Activated T-helper 17 cell treated with anti-CD3 and anti-CD28 coated beads, Interleukin-2, amount 50 U/mL, for 72 hours (primary cell): ENCODE data around the gene GREM1. TPM values are rescaled to one million over a fixed set of nuclear protein-coding genes. Genes with fewer than 3 reads are reported as not detected.

ENCODE experiments used
- ATAC-seq: fragments of 150-1000 bp; cut with Tn5 transposase; replicated peaks from 2 replicates; pipeline ENCODE4 v1.10.0; 2021; ENCODE audit warnings: mild to moderate bottlenecking, moderate library complexity
- H3K27ac Mint-ChIP-seq: one replicate; pipeline ENCODE4 v1.8.0; 2022; ENCODE audit warnings: mixed read lengths
- H3K27me3 Mint-ChIP-seq: one replicate; pipeline ENCODE4 v1.8.0; 2022; ENCODE audit warnings: mixed read lengths
- H3K36me3 Mint-ChIP-seq: one replicate; pipeline ENCODE4 v1.8.0; 2022; ENCODE audit warnings: low read depth, mild to moderate bottlenecking, mixed read lengths
- H3K4me1 Mint-ChIP-seq: one replicate; pipeline ENCODE4 v1.8.0; 2022; ENCODE audit warnings: mixed read lengths
- H3K4me3 Mint-ChIP-seq: one replicate; pipeline ENCODE4 v1.8.0; 2022; ENCODE audit warnings: mild to moderate bottlenecking, mixed read lengths
- H3K9me3 Mint-ChIP-seq: one replicate; pipeline ENCODE4 v1.8.0; 2022; ENCODE audit warnings: mixed read lengths
- total RNA-seq, 2 donors: library from RNA; stranded (reverse); gene quantifications; one replicate each; pipeline ENCODE4 v1.2.3, GENCODE V29; 2022

The GREM1 gene
- total RNA-seq, 2 donors from 2014 or later = not detected

GRCh38 chr15:32709295-32710033, 8.3 kb upstream of the GREM1 start:
- Mint-ChIP-seq H3K27ac (no peak overlapping the region), H3K27me3 (peaks cover 30% of the 10 kb centered on the region), H3K36me3 (no peaks in the 10 kb centered on the region), H3K4me3 (no peak overlapping the region), H3K9me3 (no peaks in the 10 kb centered on the region), H3K4me1 (no peaks in the 10 kb centered on the region)
- no peak for ATAC-seq

DNA sequence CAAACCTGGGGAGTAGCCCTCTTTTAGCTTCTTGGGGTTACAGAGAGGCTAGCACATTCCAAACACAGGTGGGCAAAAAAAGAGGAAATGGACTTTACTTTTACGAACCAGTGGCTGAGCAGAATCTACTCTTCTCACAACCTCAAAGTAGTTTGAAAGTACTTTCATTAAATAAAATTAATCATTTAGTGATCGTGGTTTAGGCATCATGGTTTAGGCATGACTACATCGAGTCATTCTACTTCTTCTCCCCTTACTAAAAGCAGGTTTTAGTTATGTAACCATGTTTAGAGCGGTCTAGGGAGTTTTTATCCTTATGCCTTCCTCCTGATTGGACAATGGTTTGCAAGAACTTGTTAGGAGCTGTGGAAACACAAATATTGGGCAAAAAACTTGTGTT, 2.5 kb upstream of the GREM1 start:
- no peak overlapping the region for H3K27ac Mint-ChIP-seq
- H3K9me3 Mint-ChIP-seq = no peaks in the 10 kb centered on the region
- no peak for ATAC-seq
- no peaks in the 10 kb centered on the region for H3K36me3 Mint-ChIP-seq
- H3K27me3 Mint-ChIP-seq = peaks cover 47% of the 10 kb centered on the region
- no peaks in the 10 kb centered on the region for H3K4me1 Mint-ChIP-seq
- H3K4me3 Mint-ChIP-seq = no peak overlapping the region

DNA sequence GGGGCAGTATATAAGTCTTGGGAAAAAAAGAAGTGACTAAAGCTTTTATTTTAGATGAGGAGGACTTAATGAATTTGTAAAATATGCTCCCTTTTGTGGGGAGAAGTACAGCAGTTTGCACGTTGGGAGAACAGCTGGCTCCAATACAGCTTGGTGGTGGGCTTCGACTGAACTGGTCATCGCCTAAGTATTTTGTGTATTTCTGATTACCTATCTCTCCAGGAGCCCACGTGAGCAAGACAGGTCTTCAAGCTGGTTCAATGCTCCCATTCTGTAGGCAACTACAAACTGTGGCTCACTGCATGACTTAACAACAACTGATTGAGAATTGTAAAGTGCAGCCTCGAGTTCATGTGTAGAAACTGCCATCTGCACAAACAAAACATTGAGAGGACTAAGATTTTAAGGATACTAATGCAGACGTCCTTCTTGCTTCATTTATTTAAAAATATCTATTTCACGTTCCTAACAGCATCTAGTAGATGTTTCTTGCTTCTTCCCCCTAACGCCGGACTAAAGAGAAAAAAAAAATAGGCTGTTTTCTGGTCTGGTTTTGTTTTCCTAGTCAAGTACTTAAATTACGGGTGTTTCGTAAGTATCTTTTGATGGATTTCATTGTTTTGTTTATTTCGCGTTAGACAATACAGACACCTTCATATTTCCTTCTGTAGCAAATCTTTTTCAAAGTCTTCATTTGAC, 1.4 kb upstream of the GREM1 start:
- H3K4me1 Mint-ChIP-seq = no peaks in the 10 kb centered on the region
- H3K27ac Mint-ChIP-seq = no peak overlapping the region
- no peaks in the 10 kb centered on the region for H3K9me3 Mint-ChIP-seq
- ATAC-seq = no peak
- H3K27me3 Mint-ChIP-seq = peaks cover 52% of the 10 kb centered on the region
- no peaks in the 10 kb centered on the region for H3K36me3 Mint-ChIP-seq
- H3K4me3 Mint-ChIP-seq = peak overlapping the region; percentile 22

GRCh38 chr15:32716915-32717425, 834 bp upstream of the GREM1 start:
- Mint-ChIP-seq H3K9me3 (no peaks in the 10 kb centered on the region), H3K27ac (no peak overlapping the region), H3K27me3 (peaks cover 46% of the 10 kb centered on the region), H3K4me3 (peak overlapping the region; percentile 22), H3K36me3 (no peaks in the 10 kb centered on the region), H3K4me1 (no peaks in the 10 kb centered on the region)
- no peak for ATAC-seq

DNA sequence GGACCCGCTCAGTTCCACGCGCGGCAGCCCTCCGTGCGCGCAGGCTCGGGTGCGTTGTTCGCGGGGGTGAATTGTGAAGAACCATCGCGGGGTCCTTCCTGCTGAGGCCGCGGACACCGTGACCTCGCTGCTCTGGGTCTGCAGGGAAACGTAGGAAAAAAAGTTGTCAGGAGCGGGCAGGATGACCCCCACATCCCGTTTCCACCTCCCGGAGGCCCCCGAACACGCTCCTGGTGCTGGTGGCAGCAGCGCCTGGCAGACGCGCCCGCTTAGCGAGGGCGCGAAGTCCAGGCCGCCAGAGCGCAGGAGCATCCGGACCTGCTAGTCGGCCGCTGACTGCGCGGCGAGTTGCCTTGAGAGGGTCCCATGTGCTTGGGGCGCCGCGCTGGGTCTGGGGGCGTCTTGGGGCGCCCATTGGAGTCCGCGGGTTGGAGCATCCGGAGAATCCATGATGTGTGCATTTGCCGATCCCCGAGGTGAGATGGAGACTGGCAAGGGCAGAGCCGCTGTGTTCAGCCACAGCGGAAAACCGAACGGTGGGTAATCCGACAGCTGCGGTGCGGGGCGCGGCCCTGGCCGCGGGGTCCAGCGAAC, 520 bp downstream of the GREM1 start:
- Mint-ChIP-seq H3K9me3 (no peaks in the 10 kb centered on the region), H3K27me3 (peaks cover 52% of the 10 kb centered on the region), H3K4me1 (no peaks in the 10 kb centered on the region), H3K27ac (no peak overlapping the region), H3K36me3 (no peaks in the 10 kb centered on the region), H3K4me3 (peak overlapping the region; percentile 47)
- no peak for ATAC-seq

- Mint-ChIP-seq H3K4me3 (peak overlapping the region; percentile 47), H3K4me1 (no peaks in the 10 kb centered on the region)
- ATAC-seq = no peak
These were observed 1.3 kb downstream of the GREM1 start for GRCh38 chr15:32718821-32719716.

DNA sequence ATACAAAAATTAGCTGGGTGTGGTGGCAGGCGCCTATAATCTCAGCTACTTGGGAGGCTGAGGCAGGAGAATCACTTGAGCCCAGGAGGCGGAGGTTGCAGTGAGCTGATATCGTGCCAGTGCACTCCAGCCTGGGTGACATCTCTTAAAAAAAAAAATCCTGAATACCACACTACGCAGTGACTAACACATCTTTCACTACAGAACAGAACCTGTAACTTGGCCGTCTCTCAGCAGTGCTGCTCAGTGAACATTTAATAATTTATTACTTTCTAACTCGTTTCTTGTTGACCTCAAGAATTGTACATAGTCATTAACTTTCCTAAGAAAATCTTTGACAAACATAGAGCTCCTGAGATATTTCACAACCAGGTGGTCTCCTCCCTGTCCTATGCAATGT, 3.8 kb downstream of the GREM1 start:
- Mint-ChIP-seq H3K27ac (no peak overlapping the region), H3K36me3 (no peaks in the 10 kb centered on the region), H3K4me1 (no peaks in the 10 kb centered on the region), H3K4me3 (no peak overlapping the region), H3K27me3 (peaks cover 56% of the 10 kb centered on the region), H3K9me3 (peaks cover 4% of the 10 kb centered on the region)
- ATAC-seq = no peak

More at GRCh38 chr15:32718821-32719716, 1.3 kb downstream of the GREM1 start:
- H3K9me3 Mint-ChIP-seq = no peaks in the 10 kb centered on the region
- peaks cover 53% of the 10 kb centered on the region for H3K27me3 Mint-ChIP-seq
- no peak overlapping the region for H3K27ac Mint-ChIP-seq
- H3K36me3 Mint-ChIP-seq = no peaks in the 10 kb centered on the region

DNA sequence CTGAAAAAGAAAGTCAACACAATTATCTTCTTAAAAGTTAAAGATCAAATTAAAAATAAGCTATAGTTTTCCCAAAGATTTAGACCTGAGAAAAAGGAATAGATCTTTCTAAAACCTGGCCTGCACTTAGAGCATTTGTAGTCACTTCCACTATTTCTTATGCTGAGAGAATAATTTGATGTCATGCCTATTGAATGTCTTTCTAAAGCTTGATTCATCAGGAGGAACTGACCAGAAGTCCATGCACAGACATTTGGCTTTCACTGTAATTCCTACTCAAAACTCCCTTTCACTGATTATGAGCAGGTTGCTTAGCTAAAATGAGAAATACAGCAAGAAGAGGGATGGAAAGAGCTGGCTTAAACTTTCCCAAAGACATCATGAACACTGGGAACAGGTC, 4.3 kb downstream of the GREM1 start:
- Mint-ChIP-seq H3K9me3 (peaks cover 4% of the 10 kb centered on the region), H3K27ac (no peak overlapping the region), H3K36me3 (no peaks in the 10 kb centered on the region), H3K4me3 (no peak overlapping the region), H3K4me1 (no peaks in the 10 kb centered on the region), H3K27me3 (peaks cover 52% of the 10 kb centered on the region)
- no peak for ATAC-seq

DNA sequence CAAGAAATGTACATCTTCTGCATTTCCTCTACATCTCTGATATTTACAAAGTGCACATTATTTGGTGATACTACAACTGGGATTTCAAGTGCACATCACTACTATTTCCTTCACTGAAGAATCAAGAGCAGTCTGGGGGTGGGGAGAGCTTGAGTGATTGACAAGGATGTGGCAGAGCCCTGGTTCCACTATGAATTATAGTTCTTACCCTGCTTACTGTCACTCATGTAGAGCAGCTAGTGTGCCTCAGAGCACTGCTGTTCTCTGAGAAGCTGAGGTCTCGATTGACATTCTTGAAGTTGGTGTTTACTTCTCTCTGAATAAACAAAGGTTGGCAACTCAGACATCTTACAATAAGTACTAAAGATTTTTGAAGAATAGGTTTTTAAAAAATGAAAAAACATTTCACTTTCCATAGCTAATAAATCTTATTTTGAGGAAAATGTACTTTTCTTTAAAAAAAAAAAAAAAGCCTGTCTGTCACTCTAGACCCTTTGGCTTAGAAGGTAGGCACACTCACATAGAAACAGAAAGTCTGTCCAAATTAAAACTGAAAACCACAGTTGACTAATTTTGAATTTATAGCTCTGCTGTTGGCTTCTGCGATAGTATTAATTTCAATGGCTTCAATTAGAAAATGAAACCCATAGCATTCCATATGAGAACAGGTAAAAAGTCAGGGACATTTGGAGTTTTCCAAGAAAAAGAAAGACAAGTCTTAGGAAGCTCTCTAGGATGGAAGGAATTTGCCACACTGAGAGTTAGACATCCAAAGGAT, 5.6 kb downstream of the GREM1 start:
- Mint-ChIP-seq H3K36me3 (no peaks in the 10 kb centered on the region), H3K9me3 (peaks cover 4% of the 10 kb centered on the region), H3K27me3 (peaks cover 56% of the 10 kb centered on the region), H3K27ac (no peak overlapping the region), H3K4me1 (no peaks in the 10 kb centered on the region), H3K4me3 (no peak overlapping the region)
- peak; percentile 91 for ATAC-seq

- no peaks in the 10 kb centered on the region for H3K4me1 Mint-ChIP-seq
- H3K9me3 Mint-ChIP-seq = peaks cover 4% of the 10 kb centered on the region
- peak; percentile 43 for ATAC-seq
- no peak overlapping the region for H3K4me3 Mint-ChIP-seq
- H3K27ac Mint-ChIP-seq = no peak overlapping the region
- H3K27me3 Mint-ChIP-seq = peaks cover 58% of the 10 kb centered on the region
- no peaks in the 10 kb centered on the region for H3K36me3 Mint-ChIP-seq
These were observed 12.0 kb downstream of the GREM1 start for GRCh38 chr15:32729700-32730395.

DNA sequence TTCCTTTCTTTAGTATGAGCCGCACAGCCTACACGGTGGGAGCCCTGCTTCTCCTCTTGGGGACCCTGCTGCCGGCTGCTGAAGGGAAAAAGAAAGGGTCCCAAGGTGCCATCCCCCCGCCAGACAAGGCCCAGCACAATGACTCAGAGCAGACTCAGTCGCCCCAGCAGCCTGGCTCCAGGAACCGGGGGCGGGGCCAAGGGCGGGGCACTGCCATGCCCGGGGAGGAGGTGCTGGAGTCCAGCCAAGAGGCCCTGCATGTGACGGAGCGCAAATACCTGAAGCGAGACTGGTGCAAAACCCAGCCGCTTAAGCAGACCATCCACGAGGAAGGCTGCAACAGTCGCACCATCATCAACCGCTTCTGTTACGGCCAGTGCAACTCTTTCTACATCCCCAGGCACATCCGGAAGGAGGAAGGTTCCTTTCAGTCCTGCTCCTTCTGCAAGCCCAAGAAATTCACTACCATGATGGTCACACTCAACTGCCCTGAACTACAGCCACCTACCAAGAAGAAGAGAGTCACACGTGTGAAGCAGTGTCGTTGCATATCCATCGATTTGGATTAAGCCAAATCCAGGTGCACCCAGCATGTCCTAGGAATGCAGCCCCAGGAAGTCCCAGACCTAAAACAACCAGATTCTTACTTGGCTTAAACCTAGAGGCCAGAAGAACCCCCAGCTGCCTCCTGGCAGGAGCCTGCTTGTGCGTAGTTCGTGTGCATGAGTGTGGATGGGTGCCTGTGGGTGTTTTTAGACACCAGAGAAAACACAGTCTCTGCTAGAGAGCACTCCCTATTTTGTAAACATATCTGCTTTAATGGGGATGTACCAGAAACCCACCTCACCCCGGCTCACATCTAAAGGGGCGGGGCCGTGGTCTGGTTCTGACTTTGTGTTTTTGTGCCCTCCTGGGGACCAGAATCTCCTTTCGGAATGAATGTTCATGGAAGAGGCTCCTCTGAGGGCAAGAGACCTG, 13.2 kb downstream of the GREM1 start:
- no peaks in the 10 kb centered on the region for H3K4me1 Mint-ChIP-seq
- no peaks in the 10 kb centered on the region for H3K36me3 Mint-ChIP-seq
- H3K4me3 Mint-ChIP-seq = no peak overlapping the region
- H3K9me3 Mint-ChIP-seq = peaks cover 4% of the 10 kb centered on the region
- ATAC-seq = no peak
- no peak overlapping the region for H3K27ac Mint-ChIP-seq
- H3K27me3 Mint-ChIP-seq = peaks cover 53% of the 10 kb centered on the region

DNA sequence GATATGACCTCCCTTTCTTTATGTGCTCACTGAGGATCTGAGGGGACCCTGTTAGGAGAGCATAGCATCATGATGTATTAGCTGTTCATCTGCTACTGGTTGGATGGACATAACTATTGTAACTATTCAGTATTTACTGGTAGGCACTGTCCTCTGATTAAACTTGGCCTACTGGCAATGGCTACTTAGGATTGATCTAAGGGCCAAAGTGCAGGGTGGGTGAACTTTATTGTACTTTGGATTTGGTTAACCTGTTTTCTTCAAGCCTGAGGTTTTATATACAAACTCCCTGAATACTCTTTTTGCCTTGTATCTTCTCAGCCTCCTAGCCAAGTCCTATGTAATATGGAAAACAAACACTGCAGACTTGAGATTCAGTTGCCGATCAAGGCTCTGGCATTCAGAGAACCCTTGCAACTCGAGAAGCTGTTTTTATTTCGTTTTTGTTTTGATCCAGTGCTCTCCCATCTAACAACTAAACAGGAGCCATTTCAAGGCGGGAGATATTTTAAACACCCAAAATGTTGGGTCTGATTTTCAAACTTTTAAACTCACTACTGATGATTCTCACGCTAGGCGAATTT, 14.9 kb downstream of the GREM1 start:
- Mint-ChIP-seq H3K9me3 (no peaks in the 10 kb centered on the region), H3K4me1 (no peaks in the 10 kb centered on the region), H3K27ac (no peak overlapping the region), H3K36me3 (no peaks in the 10 kb centered on the region), H3K27me3 (peaks cover 47% of the 10 kb centered on the region), H3K4me3 (no peak overlapping the region)
- no peak for ATAC-seq
